Gastrocnemius medialis (tissue), 4 donors: ENCODE data around the gene SLFN11. TPM values are rescaled to one million over a fixed set of nuclear protein-coding genes. Genes with fewer than 3 reads are reported as not detected.
A peak's percentile ranks its signal among the peaks of the same experiment; 100 is the strongest.
"Not testable (repeated sequence)": the region's sequence is repeated elsewhere in the genome, so short reads cannot be mapped to it uniquely, and the experiment has no call there.

Experiments used
- ATAC-seq, 2 donors: fragments of 150-250 bp; one replicate each; pipeline ENCODE4 v1.9.1; 2016
- DNase-seq, 2 donors: peaks; one replicate each; pipeline ENCODE4 v3.0.0-alpha.2; 2019
- H3K27ac ChIP-seq, 4 donors: fragments of 200-600 bp; sonication (generic); 1 replicate in 1 of 4; 2 replicates in 3 of 4; pipeline ENCODE4 v1.5.1; 2016 to 2018; ENCODE audit warnings: mild to moderate bottlenecking in 2 of 4, moderate library complexity in 1 of 4
- H3K27me3 ChIP-seq, 3 donors: fragments of 200-600 bp; sonication (generic) in 2 of 3; 1 replicate in 1 of 3; 2 replicates in 2 of 3; pipeline versions ENCODE4 v1.5.1 to v1.6.0; 2016 to 2019; ENCODE audit warnings: mild to moderate bottlenecking in 1 of 3, moderate library complexity in 1 of 3
- H3K36me3 ChIP-seq, 2 donors: fragments of 200-600 bp; sonication (generic) in 1 of 2; one replicate each; pipeline ENCODE4 v1.5.1; 2017 to 2018
- H3K4me1 ChIP-seq, 2 donors: fragments of 200-600 bp; sonication (generic) in 1 of 2; one replicate each; pipeline ENCODE4 v1.5.1; 2016 to 2017; ENCODE audit warnings: mild to moderate bottlenecking in 2 of 2
- H3K4me3 ChIP-seq, 4 donors: fragments of 200-600 bp; sonication (generic) in 3 of 4; 1 replicate in 1 of 4; 2 replicates in 3 of 4; pipeline ENCODE4 v1.5.1; 2016 to 2019; ENCODE audit warnings: mild to moderate bottlenecking in 2 of 4
- H3K9me3 ChIP-seq, 3 donors: fragments of 200-600 bp; sonication (generic) in 2 of 3; 1 replicate in 1 of 3; 2 replicates in 2 of 3; pipeline ENCODE4 v1.5.1; 2016 to 2019
- CTCF ChIP-seq, 5 experiments: fragments of 450-650 bp in 3 of 5; fragments of 200-600 bp in 2 of 5; sonication (generic) in 2 of 5; IDR thresholded peaks in 4 of 5; conservative IDR thresholded peaks in 1 of 5; 1 replicate in 4 of 5; 2 replicates in 1 of 5; pipeline ENCODE4 v1.5.1; 2016 to 2019; ENCODE audit warnings: antibody characterized with exemption in 5 of 5, mild to moderate bottlenecking in 3 of 5, moderate library complexity in 3 of 5
- POLR2A ChIP-seq, 2 donors: fragments of 450-650 bp; IDR thresholded peaks; one replicate each; pipeline ENCODE4 v1.6.1; 2017; ENCODE audit warnings: antibody characterized with exemption in 2 of 2, mild to moderate bottlenecking in 2 of 2, moderate library complexity in 2 of 2
- in situ Hi-C, 4 donors: fragments of 200-750 bp; cut with MboI; loops; one replicate each; pipeline versions ENCODE4 v1.15.0 to v1.8.0; 2017; ENCODE audit warnings: low sequenced_read_pairs in 4 of 4
- intact Hi-C: fragments of 100-400 bp; cut with DNase I; formaldehyde crosslinking; loops from one replicate; pipeline ENCODE4 v1.15.1; 2023; ENCODE audit warnings: low total_unique reads
- total RNA-seq, 4 donors: library from RNA; depleted of rRNA; stranded (reverse); fragments of >200 nt; gene quantifications; one replicate each; pipeline versions ENCODE4 v1.1.0 to v1.2.3, GENCODE V29; 2016

Gene SLFN11
- total RNA-seq, 4 donors from 2014 or later, result 8.9 to 11.8 (median 10.0) TPM

- TF ChIP-seq CTCF (IDR thresholded peaks at IDR 0.05 in 4 of 5, conservative IDR thresholded peaks at IDR 0.05 in 1 of 5) (no peak), POLR2A (IDR thresholded peaks at IDR 0.05) (no peak)
- peaks cover under 1 to 18% of the 10 kb centered on the region in 2 donors for H3K4me1 ChIP-seq
- no peak overlapping the region for H3K4me3 ChIP-seq
- intact Hi-C loops, result no loop called here
- H3K27ac ChIP-seq, result peak overlapping the region in 2 of 4 donors; percentile 15 to 37
- no peak for DNase-seq
- no peaks in the 10 kb centered on the region for H3K36me3 ChIP-seq
- H3K9me3 ChIP-seq, result no peaks in the 10 kb centered on the region
- peaks cover 4 to 12% (median 6%) of the 10 kb centered on the region in 3 donors for H3K27me3 ChIP-seq
- in situ Hi-C loops, result loop anchor here in 1 of 4 donors (25.0 kb wide), 1 partner anchor 104 kb away; the partner anchor contains the start of gene SLFN5
- no peak for ATAC-seq
Observed at GRCh38 chr17:35341411-35341992, 31.9 kb downstream of the SLFN11 start.

GRCh38 chr17:35338230-35338629 lies 35.2 kb downstream of the SLFN11 start:
- in situ Hi-C loops (loop anchor here in 1 of 4 donors (25.0 kb wide), 1 partner anchor 101 kb away; the partner anchor contains the start of gene SLFN5), intact Hi-C loops (no loop called here)
- Histone ChIP-seq H3K4me1 (no peaks in the 10 kb centered on the region), H3K36me3 (no peaks in the 10 kb centered on the region), H3K27me3 (no peaks in the 10 kb centered on the region), H3K27ac (no peak overlapping the region), H3K4me3 (no peak overlapping the region), H3K9me3 (no peaks in the 10 kb centered on the region)
- TF ChIP-seq POLR2A (IDR thresholded peaks at IDR 0.05) (no peak), CTCF (IDR thresholded peaks at IDR 0.05 in 4 of 5, conservative IDR thresholded peaks at IDR 0.05 in 1 of 5) (no peak)
- ATAC-seq (no peak), DNase-seq (no peak)

GRCh38 chr17:35337364-35337763 lies 36.1 kb downstream of the SLFN11 start:
- no peak for ATAC-seq
- H3K27ac ChIP-seq, result no peak overlapping the region
- H3K4me1 ChIP-seq, result no peaks in the 10 kb centered on the region
- in situ Hi-C loops, result loop anchor here in 1 of 4 donors (25.0 kb wide), 1 partner anchor 100 kb away; the partner anchor contains the start of gene SLFN5
- DNase-seq, result no peak
- TF ChIP-seq POLR2A (IDR thresholded peaks at IDR 0.05), result no peak
- no peaks in the 10 kb centered on the region for H3K9me3 ChIP-seq
- intact Hi-C loops, result no loop called here
- no peak overlapping the region for H3K4me3 ChIP-seq
- H3K27me3 ChIP-seq, result no peaks in the 10 kb centered on the region
- no peaks in the 10 kb centered on the region for H3K36me3 ChIP-seq

GRCh38 chr17:35333578-35333977 lies 39.8 kb downstream of the SLFN11 start:
- ATAC-seq, H3K4me3 ChIP-seq, H3K9me3 ChIP-seq, H3K36me3 ChIP-seq, H3K27ac ChIP-seq, H3K4me1 ChIP-seq, intact Hi-C loops, DNase-seq, H3K27me3 ChIP-seq: not testable (repeated sequence)
- in situ Hi-C loops, result loop anchor here in 1 of 4 donors (25.0 kb wide), 1 partner anchor 96 kb away; the partner anchor contains the start of gene SLFN5

GRCh38 chr17:35322749-35323148 lies 50.7 kb downstream of the SLFN11 start:
- Histone ChIP-seq H3K4me3 (no peak overlapping the region), H3K27me3 (no peaks in the 10 kb centered on the region), H3K36me3 (peaks cover 0 to 29% of the 10 kb centered on the region in 2 donors), H3K9me3 (no peaks in the 10 kb centered on the region), H3K27ac (no peak overlapping the region), H3K4me1 (peaks cover 4 to 8% of the 10 kb centered on the region in 2 donors)
- ATAC-seq (no peak), DNase-seq (no peak)
- TF ChIP-seq CTCF (IDR thresholded peaks at IDR 0.05 in 4 of 5, conservative IDR thresholded peaks at IDR 0.05 in 1 of 5), result no peak
- no peak for TF ChIP-seq POLR2A (IDR thresholded peaks at IDR 0.05)
- in situ Hi-C loops (no loop called here), intact Hi-C loops (no loop called here)
